Ishikawa (cell line): Measurements from ENCODE around the gene CSPG4.

Experiments used
- CEBPB ChIP-seq: IDR thresholded peaks from 2 replicates; pipeline ENCODE4 v1.6.1; 2012
- CREB1 ChIP-seq: IDR thresholded peaks from 2 replicates; pipeline ENCODE4 v1.6.1; 2012; ENCODE audit warnings: low read depth
- YY1 ChIP-seq: IDR thresholded peaks from 2 replicates; pipeline ENCODE4 v1.6.1; 2012; ENCODE audit warnings: low read depth
- TF ChIP-seq, protein P1 (sequence below): IDR thresholded peaks from 2 replicates; pipeline ENCODE4 v1.6.1; 2012; ENCODE audit warnings: low read depth, mild to moderate bottlenecking

- TF ChIP-seq CREB1 (no peak), YY1 (no peak), CEBPB (no peak)
- TF ChIP-seq, protein P1, sequence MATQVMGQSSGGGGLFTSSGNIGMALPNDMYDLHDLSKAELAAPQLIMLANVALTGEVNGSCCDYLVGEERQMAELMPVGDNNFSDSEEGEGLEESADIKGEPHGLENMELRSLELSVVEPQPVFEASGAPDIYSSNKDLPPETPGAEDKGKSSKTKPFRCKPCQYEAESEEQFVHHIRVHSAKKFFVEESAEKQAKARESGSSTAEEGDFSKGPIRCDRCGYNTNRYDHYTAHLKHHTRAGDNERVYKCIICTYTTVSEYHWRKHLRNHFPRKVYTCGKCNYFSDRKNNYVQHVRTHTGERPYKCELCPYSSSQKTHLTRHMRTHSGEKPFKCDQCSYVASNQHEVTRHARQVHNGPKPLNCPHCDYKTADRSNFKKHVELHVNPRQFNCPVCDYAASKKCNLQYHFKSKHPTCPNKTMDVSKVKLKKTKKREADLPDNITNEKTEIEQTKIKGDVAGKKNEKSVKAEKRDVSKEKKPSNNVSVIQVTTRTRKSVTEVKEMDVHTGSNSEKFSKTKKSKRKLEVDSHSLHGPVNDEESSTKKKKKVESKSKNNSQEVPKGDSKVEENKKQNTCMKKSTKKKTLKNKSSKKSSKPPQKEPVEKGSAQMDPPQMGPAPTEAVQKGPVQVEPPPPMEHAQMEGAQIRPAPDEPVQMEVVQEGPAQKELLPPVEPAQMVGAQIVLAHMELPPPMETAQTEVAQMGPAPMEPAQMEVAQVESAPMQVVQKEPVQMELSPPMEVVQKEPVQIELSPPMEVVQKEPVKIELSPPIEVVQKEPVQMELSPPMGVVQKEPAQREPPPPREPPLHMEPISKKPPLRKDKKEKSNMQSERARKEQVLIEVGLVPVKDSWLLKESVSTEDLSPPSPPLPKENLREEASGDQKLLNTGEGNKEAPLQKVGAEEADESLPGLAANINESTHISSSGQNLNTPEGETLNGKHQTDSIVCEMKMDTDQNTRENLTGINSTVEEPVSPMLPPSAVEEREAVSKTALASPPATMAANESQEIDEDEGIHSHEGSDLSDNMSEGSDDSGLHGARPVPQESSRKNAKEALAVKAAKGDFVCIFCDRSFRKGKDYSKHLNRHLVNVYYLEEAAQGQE, result no peak
These were observed 39.2 kb upstream of the CSPG4 start for GRCh38 chr15:75751891-75752290.
